Measurements from ENCODE around the gene CHRDL1. TPM values are rescaled to one million over a fixed set of nuclear protein-coding genes. Genes with fewer than 3 reads are reported as not detected.

The CHRDL1 gene
- total and polyA plus RNA-seq, 2 donors = 22.6 to 29.3 TPM

DNA sequence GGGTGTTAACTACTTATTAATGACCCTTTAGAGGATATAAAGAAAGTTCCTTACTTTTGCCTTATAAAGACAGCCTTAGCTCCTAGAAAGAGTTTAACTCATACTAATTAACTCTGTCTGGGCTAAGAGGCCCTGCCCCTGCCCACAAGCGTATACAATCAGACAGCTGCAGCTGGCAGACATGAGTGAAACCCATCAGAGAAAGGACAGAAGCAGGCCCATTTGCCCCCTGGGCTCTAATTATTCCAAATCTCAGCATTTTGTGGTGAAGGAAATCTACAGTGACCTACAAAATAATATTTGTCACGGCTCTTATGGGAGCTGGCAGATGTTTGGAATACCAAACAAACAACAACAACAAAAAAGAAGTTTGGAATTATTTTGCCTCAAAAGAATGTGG lies 71.8 kb downstream of the CHRDL1 start:
- no peaks in the 10 kb centered on the region for H3K4me1 ChIP-seq (ENCODE audit: insufficient read depth)
- no peak overlapping the region for H3K27ac ChIP-seq (ENCODE audit: low read depth)
- no peak overlapping the region for H3K4me3 ChIP-seq (ENCODE audit: low read depth, low read length)
- no peak for DNase-seq (ENCODE audit: extremely low spot score)
- H3K36me3 ChIP-seq (ENCODE audit: insufficient read depth) = no peaks in the 10 kb centered on the region
- 89% methylated on average over 2 of the region's 2 CpGs for WGBS

DNA sequence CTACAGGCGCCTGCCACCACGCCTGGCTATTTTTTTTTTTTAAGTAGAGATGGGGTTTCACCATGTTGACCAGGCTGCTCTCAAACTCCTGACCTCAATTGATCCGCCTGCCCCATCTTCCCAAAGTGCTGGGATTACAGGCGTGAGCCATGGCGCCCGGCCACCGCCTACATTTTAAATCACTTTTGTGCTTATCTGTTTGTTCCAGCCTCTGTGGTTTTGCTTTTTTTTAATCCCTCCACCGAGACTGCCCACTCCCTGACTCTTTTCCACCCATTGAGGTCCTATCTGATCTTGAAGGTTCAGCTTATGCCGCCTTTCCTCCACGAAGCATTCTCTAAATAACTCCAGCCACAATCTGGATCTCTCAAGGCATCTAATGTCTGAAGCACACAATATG lies 73.5 kb downstream of the CHRDL1 start:
- no peak overlapping the region for H3K4me3 ChIP-seq (ENCODE audit: low read depth, low read length)
- no peak overlapping the region for H3K27ac ChIP-seq (ENCODE audit: low read depth)
- DNase-seq (ENCODE audit: extremely low spot score) = no peak
- WGBS = 83% methylated on average over 10 of the region's 10 CpGs
- no peaks in the 10 kb centered on the region for H3K36me3 ChIP-seq (ENCODE audit: insufficient read depth)
- no peaks in the 10 kb centered on the region for H3K4me1 ChIP-seq (ENCODE audit: insufficient read depth)

DNA sequence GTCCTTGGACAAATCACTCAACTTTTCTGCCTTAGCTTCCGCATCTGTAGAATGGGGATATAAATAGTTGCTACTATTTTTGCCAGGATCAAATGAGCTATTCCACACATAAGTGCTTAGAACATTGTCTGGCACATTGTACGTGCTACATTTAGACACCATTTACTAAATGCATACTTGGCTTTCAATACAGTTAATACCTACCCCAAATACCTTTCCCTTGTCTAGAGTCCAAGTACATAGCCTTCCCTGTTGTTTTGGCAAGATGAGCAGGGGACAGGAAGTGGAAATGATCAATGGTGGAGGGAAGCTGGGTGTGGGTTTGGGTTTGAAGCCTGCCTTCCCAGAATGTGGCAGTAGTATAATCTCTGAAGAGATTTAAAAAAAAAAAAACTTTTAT lies 82.0 kb downstream of the CHRDL1 start:
- no peak overlapping the region for H3K4me3 ChIP-seq (ENCODE audit: low read depth, low read length)
- no peaks in the 10 kb centered on the region for H3K4me1 ChIP-seq (ENCODE audit: insufficient read depth)
- H3K27ac ChIP-seq (ENCODE audit: low read depth) = no peak overlapping the region
- WGBS = 77% methylated on average over 2 of the region's 2 CpGs
- DNase-seq (ENCODE audit: extremely low spot score) = no peak
- no peaks in the 10 kb centered on the region for H3K36me3 ChIP-seq (ENCODE audit: insufficient read depth)

DNA sequence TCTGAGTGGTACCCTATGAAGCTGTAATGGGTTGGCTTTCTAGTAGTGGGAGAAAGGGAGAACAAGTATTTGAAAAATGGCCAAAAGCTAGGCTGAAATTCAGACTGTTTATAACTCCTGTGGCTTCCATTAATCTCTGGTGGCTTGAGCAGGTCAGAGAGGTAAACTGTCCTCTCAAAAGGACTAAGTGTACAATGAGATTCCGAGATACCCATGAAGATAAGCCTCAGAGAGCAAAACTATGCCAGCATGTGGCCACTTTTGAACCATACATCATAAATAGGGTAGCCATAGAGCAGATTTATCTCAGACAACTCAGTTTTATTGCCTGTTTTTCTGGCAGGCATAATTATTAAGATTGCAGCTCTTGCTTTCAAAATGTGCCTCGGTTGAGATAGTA lies 89.2 kb downstream of the CHRDL1 start:
- Histone ChIP-seq H3K4me3 (ENCODE audit: low read depth, low read length) (no peak overlapping the region), H3K27ac (ENCODE audit: low read depth) (no peak overlapping the region)
- WGBS = 24% methylated on average over 2 of the region's 2 CpGs

DNA sequence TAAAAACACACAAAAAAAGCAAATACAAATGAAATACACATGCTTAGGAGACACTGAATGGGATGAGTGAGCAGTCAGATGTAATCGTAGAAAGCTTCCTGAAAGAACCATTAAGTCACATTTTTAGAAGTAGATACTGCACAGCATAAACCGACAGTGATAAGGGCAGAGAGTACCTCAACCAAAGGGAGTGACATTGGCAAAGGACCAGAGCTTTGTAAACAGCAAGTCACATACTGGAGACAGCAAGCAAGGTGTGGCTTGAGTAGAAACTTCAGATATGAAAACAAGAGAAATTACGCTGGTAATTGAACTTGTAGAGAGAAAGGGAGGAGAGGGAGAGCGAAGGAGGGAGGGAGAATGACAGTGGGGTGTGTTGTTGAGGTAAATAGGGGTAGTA lies 92.0 kb downstream of the CHRDL1 start:
- H3K4me1 ChIP-seq (ENCODE audit: insufficient read depth) = no peaks in the 10 kb centered on the region
- no peak for DNase-seq (ENCODE audit: extremely low spot score)
- H3K4me3 ChIP-seq (ENCODE audit: low read depth, low read length) = no peak overlapping the region
- H3K27ac ChIP-seq (ENCODE audit: low read depth) = no peak overlapping the region
- no peaks in the 10 kb centered on the region for H3K36me3 ChIP-seq (ENCODE audit: insufficient read depth)
- 71% methylated on average over 4 of the region's 4 CpGs for WGBS

More for the DNA sequence above, 89.2 kb downstream of the CHRDL1 start:
- DNase-seq (ENCODE audit: extremely low spot score) = no peak
- Histone ChIP-seq H3K36me3 (ENCODE audit: insufficient read depth) (no peaks in the 10 kb centered on the region), H3K4me1 (ENCODE audit: insufficient read depth) (no peaks in the 10 kb centered on the region)

DNA sequence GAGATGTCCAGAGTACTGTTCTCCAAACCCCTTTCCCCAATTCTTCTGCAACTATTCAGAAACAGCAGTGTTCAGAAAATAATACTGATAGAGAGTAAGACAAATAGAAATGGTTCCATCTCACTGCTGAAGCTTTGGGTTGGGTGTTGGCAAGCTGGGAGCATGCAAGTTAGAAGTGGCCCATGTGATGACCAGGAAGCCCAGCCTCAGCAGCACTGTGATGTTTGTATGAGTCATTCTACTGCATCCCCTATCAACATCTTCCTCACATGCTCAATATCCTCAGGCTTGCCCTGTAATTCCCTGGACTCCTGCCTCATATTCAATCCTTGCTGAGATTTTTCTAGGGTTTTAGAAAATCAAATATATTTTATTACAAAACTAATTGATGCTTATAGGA lies 96.5 kb downstream of the CHRDL1 start:
- no peak overlapping the region for H3K4me3 ChIP-seq (ENCODE audit: low read depth, low read length)
- no peak overlapping the region for H3K27ac ChIP-seq (ENCODE audit: low read depth)
- no peaks in the 10 kb centered on the region for H3K4me1 ChIP-seq (ENCODE audit: insufficient read depth)
- no peak for DNase-seq (ENCODE audit: extremely low spot score)
- no peaks in the 10 kb centered on the region for H3K36me3 ChIP-seq (ENCODE audit: insufficient read depth)

DNA sequence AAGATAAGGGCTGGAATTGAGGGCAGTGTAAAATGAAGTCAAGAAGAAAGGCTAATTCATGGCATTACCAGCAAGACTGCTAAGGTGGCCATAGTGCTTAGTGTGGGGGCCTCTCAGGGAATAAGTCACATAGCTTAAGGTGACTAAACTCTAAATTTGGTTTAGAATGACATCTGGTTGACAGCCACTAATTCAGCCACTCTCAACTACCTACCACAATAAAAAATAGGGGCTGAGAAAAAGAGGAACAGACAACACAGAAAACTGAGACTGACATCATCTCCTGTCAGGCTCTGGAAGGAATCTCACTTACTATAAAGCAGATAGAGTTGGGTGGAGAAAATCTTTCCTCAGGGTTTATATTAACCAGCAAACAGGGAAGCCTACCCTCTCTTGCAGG lies 96.9 kb downstream of the CHRDL1 start:
- no peak for DNase-seq (ENCODE audit: extremely low spot score)

DNA sequence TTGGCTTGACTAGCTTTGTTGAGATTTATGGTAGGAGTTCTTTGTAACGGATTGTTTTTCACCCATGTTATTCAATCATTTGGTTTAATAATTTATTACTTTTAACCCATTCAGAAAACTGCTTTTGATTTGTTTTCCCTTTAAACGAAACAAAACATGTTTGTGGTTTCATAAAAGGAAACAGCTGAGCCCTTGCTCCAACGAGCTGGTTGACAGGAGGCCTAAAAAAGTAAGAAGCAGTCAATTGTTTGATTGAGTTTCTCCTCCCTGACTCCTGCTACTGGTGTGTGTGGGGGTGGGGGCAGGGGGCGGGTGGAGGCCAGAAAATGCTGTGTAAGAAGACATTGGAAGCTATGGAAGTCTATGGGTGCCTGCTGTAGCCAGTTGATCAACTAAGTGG lies 102.8 kb downstream of the CHRDL1 start:
- Histone ChIP-seq H3K4me3 (ENCODE audit: low read depth, low read length) (no peak overlapping the region), H3K4me1 (ENCODE audit: insufficient read depth) (no peaks in the 10 kb centered on the region), H3K27ac (ENCODE audit: low read depth) (no peak overlapping the region), H3K36me3 (ENCODE audit: insufficient read depth) (no peaks in the 10 kb centered on the region)
- WGBS = 50% methylated on average over 4 of the region's 4 CpGs
- no peak for DNase-seq (ENCODE audit: extremely low spot score)

More for the DNA sequence above, 96.9 kb downstream of the CHRDL1 start:
- Histone ChIP-seq H3K27ac (ENCODE audit: low read depth) (no peak overlapping the region), H3K4me3 (ENCODE audit: low read depth, low read length) (no peak overlapping the region), H3K36me3 (ENCODE audit: insufficient read depth) (no peaks in the 10 kb centered on the region), H3K4me1 (ENCODE audit: insufficient read depth) (no peaks in the 10 kb centered on the region)

DNA sequence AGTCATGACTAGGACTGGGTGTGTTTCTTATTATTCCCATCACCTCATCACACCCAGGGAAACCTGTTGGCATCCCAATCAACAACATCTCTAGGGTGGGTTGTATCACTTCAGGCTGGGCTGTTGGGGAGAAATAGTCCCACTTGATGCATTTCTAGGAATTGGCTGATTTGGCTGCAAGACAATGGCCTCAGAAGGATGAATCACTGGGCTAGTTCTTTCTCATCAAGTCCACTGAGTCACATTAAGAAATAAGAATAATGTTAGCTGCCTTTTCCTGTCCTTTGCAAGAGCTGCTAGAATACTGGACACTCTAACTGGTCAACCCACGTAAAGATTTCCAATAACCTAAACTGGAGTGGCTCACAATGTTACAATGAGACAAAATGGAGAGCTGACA lies 104.2 kb downstream of the CHRDL1 start:
- 90% methylated on average over 1 of the region's 1 CpG for WGBS
- no peaks in the 10 kb centered on the region for H3K4me1 ChIP-seq (ENCODE audit: insufficient read depth)
- H3K36me3 ChIP-seq (ENCODE audit: insufficient read depth) = no peaks in the 10 kb centered on the region
- no peak overlapping the region for H3K4me3 ChIP-seq (ENCODE audit: low read depth, low read length)
- no peak for DNase-seq (ENCODE audit: extremely low spot score)
- no peak overlapping the region for H3K27ac ChIP-seq (ENCODE audit: low read depth)

DNA sequence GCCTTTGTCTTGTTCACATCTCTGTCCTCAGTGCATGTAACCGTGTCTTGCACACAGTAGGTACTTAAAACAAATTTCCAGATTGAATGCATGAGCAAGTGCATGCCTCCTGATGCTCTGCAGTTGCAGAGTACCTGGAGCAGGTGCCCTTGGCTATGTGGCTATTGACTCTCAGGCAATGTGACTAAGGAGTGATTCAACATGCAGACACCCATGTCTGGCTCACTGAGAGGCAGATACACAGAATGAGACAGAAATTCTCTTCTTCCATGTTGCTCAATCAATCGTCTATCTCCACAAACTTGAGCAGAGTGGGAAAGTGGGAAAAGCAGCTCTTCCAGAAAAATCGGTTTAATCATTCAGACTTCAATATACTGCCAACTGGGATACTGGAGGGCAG lies 111.0 kb downstream of the CHRDL1 start:
- WGBS = 82% methylated on average over 3 of the region's 3 CpGs
- Histone ChIP-seq H3K36me3 (ENCODE audit: insufficient read depth) (no peaks in the 10 kb centered on the region), H3K27ac (ENCODE audit: low read depth) (no peak overlapping the region), H3K4me3 (ENCODE audit: low read depth, low read length) (no peak overlapping the region), H3K4me1 (ENCODE audit: insufficient read depth) (no peaks in the 10 kb centered on the region)
- no peak for DNase-seq (ENCODE audit: extremely low spot score)

DNA sequence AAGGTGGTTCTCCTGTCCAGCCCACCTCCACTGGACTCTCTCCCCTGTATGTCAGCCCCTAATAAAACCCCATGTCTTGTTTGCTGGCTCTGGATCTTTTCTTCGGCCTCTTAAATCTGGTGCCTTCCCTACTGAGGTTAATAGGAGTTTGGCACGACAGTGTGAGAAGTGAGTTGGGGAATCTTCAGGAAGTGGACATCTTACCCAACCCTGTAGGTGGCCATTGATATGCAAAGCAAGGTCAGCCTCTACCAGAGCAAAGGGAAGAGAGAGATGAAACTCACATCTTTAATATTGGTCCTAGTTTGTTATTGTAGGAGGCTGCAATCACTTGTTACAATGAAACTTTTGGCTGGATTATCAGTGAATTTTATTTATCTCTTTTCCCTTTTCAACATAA lies 111.7 kb downstream of the CHRDL1 start:
- no peak for DNase-seq (ENCODE audit: extremely low spot score)
- no peaks in the 10 kb centered on the region for H3K4me1 ChIP-seq (ENCODE audit: insufficient read depth)
- no peak overlapping the region for H3K4me3 ChIP-seq (ENCODE audit: low read depth, low read length)
- no peak overlapping the region for H3K27ac ChIP-seq (ENCODE audit: low read depth)
- H3K36me3 ChIP-seq (ENCODE audit: insufficient read depth) = no peaks in the 10 kb centered on the region
- WGBS = 70% methylated on average over 2 of the region's 2 CpGs

DNA sequence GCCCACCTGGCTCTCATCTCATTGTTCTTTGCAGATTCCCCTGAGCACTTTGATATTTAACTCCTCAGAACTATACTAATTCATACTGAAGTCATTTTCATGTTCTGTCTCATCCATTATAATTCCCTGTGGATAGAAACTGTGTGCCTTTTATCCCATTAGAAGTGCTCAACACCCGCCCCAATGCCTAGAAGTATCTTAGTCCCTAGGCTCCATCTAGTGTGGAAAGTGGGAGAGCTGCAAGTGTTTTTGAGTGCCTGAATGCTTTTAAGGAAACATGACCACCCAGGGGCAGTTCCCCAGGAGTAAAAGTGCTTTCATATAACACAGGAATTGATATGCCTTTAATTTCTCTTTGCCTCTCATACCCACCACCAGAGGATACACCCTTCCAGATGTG lies 117.0 kb downstream of the CHRDL1 start:
- H3K36me3 ChIP-seq (ENCODE audit: insufficient read depth) = no peaks in the 10 kb centered on the region
- 74% methylated on average over 1 of the region's 1 CpG for WGBS

DNA sequence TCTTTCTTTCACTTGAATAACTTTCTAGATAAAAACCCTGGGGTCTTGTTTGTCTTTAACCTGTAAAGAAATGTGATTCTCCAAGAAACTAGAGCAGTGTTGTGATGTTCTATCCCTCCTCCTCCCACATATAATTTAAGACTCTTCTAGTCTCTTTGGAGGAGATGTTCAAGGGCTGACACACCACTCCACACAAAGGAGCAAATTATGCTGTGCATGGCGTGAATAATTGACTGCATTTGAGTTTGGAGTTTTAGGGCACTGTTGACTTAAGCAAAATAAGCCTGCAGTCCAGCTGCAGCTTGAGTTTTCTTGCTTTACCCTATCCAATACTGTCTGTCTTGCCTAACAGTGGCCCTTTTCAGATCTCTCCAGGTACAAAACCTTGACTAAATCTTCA lies 119.7 kb downstream of the CHRDL1 start:
- Histone ChIP-seq H3K27ac (ENCODE audit: low read depth) (no peak overlapping the region), H3K36me3 (ENCODE audit: insufficient read depth) (no peaks in the 10 kb centered on the region), H3K4me1 (ENCODE audit: insufficient read depth) (no peaks in the 10 kb centered on the region), H3K4me3 (ENCODE audit: low read depth, low read length) (no peak overlapping the region)
- no peak for DNase-seq (ENCODE audit: extremely low spot score)
- WGBS = 74% methylated on average over 1 of the region's 1 CpG

More for the DNA sequence above, 117.0 kb downstream of the CHRDL1 start:
- H3K4me3 ChIP-seq (ENCODE audit: low read depth, low read length) = no peak overlapping the region
- DNase-seq (ENCODE audit: extremely low spot score) = no peak
- no peaks in the 10 kb centered on the region for H3K4me1 ChIP-seq (ENCODE audit: insufficient read depth)
- no peak overlapping the region for H3K27ac ChIP-seq (ENCODE audit: low read depth)

DNA sequence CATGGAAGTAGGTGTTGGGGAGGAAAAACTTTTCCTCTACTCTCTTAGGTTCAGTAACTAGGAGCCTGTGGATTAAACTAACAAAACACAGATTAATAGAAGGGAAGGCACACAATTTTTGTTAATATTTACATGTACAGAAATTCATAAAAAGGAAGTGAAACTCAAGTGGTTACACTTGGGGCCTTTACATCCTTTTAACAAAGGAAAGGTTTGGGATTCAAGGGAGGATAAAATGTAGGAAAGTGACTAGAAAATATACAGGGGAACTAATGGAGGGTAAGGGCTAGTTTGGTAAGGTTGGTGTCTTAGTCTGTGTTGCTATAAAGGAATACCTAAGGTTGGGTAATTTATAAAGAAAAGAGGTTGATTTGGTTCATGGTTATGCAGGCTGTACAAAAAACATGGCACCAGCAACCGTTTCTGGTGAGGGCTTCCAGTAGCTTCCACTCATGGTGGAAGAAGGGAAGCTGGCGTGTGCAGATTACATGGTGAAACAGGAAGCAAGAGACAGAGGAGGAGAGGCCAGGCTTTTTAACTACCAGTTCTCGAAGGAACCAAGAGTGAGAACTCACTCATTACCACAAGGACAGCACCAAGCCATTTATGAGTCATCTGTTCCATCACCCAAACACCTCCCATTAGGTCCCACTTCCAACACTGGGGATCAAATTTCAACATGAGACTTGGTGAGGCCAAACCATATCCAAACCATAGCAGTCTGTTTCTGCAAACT lies 124.4 kb downstream of the CHRDL1 start:
- 83% methylated on average over 3 of the region's 3 CpGs for WGBS
- Histone ChIP-seq H3K36me3 (ENCODE audit: insufficient read depth) (no peaks in the 10 kb centered on the region), H3K4me3 (ENCODE audit: low read depth, low read length) (no peak overlapping the region), H3K27ac (ENCODE audit: low read depth) (no peak overlapping the region), H3K4me1 (ENCODE audit: insufficient read depth) (no peaks in the 10 kb centered on the region)
- no peak for DNase-seq (ENCODE audit: extremely low spot score)

DNA sequence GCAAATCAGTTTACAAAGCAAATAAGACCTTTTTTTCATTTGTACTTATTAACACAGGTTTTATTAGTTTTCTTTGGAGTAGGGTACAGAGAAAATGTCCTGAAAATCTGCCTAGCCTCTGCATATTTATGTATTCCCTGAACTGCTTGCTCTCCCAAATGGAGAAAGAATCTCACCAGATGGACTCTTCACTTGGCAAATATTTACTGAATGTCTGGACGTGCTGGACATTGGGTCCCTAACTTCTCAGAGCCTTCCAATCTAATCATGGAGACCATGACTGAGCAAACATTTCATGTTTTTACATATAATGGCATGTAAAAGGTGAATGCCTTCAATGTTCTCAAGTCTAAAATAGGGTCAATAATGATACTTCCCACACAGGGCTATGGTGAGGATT lies 126.0 kb downstream of the CHRDL1 start:
- Histone ChIP-seq H3K27ac (ENCODE audit: low read depth) (no peak overlapping the region), H3K36me3 (ENCODE audit: insufficient read depth) (no peaks in the 10 kb centered on the region), H3K4me1 (ENCODE audit: insufficient read depth) (no peaks in the 10 kb centered on the region), H3K4me3 (ENCODE audit: low read depth, low read length) (no peak overlapping the region)
- WGBS = 57% methylated on average over 1 of the region's 1 CpG
- no peak for DNase-seq (ENCODE audit: extremely low spot score)
